GM18870 (cell line): Measurements from ENCODE around the gene FBXL16.

Experiments
- ATAC-seq: cut with Tn5 transposase; IDR thresholded peaks from one replicate; pipeline ENCODE4 v1.9.1; 2021; ENCODE audit warnings: moderate library complexity; ENCODE audit not compliant: unreplicated experiment

The FBXL16 gene

GRCh38 chr16:678858-679813 lies 26.5 kb downstream of the FBXL16 start:
- ATAC-seq, result no peak

- no peak for ATAC-seq
These were observed 27.3 kb downstream of the FBXL16 start for GRCh38 chr16:678209-678857.

GRCh38 chr16:677316-678190 lies 28.0 kb downstream of the FBXL16 start:
- no peak for ATAC-seq

GRCh38 chr16:676913-677312 lies 28.7 kb downstream of the FBXL16 start:
- ATAC-seq, result no peak

GRCh38 chr16:676565-676902 lies 29.1 kb downstream of the FBXL16 start:
- no peak for ATAC-seq

GRCh38 chr16:675884-676564 lies 29.6 kb downstream of the FBXL16 start:
- no peak for ATAC-seq

GRCh38 chr16:674968-675883 lies 30.4 kb downstream of the FBXL16 start, which contains the start of gene RHBDL1:
Gene RHBDL1, plus strand, starts transcription at chr16:675671. Its CDS starts 120 bp downstream, at chr16:675791.
- ATAC-seq, result no peak

- no peak for ATAC-seq
These were observed 31.3 kb downstream of the FBXL16 start for GRCh38 chr16:674214-674881.

- no peak for ATAC-seq
These were observed 32.1 kb downstream of the FBXL16 start for GRCh38 chr16:673399-673991.

GRCh38 chr16:672851-673250 lies 32.8 kb downstream of the FBXL16 start:
- ATAC-seq, result no peak

GRCh38 chr16:672371-672770 lies 33.2 kb downstream of the FBXL16 start:
- no peak for ATAC-seq

GRCh38 chr16:671353-672131 lies 34.1 kb downstream of the FBXL16 start:
- ATAC-seq, result no peak

GRCh38 chr16:670485-671352 lies 34.9 kb downstream of the FBXL16 start:
- no peak for ATAC-seq

- no peak for ATAC-seq
These were observed 35.9 kb downstream of the FBXL16 start for GRCh38 chr16:669666-670065.

GRCh38 chr16:668519-669171 lies 37.0 kb downstream of the FBXL16 start:
- ATAC-seq, result no peak

- no peak for ATAC-seq
These were observed 37.7 kb downstream of the FBXL16 start, which contains the start of gene RHOT2 for GRCh38 chr16:667780-668518. Gene RHOT2, plus strand, starts transcription at chr16:668132. Its CDS starts 68 bp downstream, at chr16:668200.
